ENCODE data around the gene SLC45A2.
A peak's percentile ranks its signal among the peaks of the same experiment; 100 is the strongest.

SLC45A2 gene

DNA sequence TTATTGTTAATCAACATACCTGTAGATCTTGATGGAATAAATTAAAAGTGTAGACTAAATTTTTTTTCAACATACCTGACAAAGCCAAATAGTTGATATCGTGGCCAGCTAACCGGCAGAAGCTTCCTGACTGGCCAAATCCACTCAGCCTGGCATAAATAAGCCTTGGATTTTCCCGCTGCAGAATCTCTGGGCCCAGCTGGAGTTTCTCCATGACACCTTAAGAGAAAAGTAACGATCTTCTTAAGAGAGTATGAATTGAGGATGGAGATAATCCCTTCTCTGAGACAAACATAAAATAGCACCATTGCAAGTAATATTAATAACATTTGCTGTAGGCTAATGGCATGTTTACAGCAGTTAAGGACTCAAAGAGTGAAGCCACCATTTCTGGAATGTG, 21.2 kb upstream of the SLC45A2 start:
- DNase-seq, result no peak

DNA sequence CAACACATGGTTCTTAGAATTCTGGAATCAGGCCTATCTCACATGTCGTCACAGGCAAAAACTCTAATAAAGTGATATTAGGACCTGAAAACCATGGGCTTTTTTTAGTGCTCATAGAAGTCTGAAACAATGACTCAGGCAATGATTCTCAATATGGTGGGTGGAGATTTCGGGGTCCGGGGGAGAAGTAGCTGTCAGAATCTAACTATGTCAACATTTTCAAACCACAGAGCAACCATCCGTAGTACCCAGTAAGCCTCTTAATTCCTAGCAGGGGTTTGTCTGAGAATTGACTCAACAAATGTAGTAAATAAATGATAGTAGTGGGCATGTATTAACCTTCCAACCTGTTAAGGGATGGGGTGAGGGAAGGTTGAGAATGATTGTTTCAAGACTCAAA, 20.7 kb upstream of the SLC45A2 start:
- DNase-seq, result no peak

DNA sequence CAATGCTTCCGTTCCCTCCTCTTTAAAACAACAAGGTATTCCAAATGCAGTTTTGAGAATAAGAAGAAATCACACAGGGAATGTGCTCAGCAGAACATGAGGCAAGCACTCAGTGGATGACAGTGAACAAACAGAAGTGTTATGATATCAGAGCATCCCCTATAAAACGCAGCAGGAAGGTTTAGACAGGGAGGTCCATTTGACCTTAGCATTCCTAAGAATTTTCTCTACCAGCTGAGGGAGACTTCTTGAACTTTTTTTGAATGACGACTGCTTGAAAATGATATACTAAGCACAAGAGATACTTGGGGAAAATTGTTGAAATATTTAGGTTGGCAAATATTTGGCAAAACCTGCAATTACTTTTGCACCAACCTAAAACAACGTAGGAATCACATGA, 19.4 kb upstream of the SLC45A2 start:
- no peak for DNase-seq

DNA sequence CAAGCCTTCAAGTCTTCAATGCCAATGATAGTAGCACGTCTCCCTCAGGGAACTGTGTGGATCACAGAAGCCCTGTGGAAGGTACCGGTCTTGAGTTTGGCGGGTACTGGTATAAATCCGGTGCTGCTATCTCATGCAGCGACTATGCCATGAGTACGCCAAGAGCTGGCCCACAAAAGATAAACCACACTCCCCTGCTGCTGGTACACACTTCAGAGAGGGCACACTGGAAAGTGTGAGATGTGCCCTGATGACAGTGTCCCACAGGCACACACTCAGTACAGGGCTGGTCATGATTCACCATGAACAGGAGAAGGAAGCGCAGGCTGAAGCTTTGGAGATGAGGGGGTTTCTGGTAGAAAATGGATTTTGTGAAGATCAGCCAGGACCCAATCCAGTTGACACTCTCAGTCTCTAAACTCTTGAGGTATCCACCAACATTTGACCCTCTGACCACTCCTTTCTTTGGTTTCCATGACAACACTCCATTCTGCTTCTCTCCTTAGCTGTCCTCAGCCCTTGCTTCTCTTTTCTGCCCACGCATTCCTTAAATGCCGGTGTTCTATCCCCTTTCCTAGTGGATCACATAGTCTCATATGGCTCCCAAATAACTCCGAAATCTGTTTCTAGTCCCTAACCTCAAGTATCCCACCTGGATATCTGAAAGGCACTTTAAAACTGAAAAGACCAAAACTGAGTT, 18.3 kb upstream of the SLC45A2 start:
- no peak for DNase-seq

DNA sequence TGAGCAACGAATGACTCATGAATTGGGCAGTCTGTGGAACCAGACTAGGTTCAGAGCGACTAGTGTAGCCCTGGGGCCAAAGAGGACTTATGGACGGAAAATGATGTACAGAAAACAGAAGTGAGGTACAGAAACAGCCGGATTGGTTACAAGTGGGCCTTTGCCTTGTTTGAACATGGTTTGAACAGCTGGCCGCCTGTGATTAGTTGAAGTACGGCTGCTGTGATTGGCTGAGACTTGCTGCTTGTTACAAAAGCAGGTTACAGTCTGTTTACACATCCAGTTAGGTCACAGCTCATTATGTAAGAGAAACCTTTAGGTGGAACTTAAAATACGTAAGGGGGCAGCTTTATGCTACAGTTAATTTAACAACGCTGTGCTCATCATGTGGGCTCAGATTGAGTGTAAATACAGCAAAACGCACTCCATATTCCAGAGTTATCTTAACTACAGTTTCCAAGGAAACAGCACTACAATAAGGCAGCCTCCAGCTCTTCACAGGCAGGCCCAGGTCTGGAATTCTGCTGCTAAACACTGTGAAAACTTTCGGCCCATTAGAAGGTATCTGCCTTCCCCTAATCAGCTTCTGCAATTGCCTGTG, 16.8 kb upstream of the SLC45A2 start:
- DNase-seq, result no peak

DNA sequence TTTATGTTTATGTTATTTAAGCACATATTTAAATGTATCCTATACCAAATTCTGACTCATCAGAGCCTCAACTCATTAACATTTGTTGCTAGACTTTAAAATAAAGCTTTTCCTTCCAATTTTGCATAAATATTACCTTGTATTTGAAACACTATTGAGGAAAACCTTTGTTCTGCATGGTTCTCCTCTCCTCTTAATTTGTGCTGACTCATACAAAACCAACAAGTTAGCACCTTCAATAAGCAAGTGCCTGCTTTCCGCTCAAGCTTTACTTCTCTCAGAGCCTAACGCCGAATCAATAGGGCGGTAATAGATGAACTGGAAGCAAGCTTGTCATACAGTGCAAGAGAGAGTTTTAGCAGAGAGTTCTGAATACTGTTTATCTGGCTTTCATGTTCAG, 15.5 kb upstream of the SLC45A2 start:
- no peak for DNase-seq

DNA sequence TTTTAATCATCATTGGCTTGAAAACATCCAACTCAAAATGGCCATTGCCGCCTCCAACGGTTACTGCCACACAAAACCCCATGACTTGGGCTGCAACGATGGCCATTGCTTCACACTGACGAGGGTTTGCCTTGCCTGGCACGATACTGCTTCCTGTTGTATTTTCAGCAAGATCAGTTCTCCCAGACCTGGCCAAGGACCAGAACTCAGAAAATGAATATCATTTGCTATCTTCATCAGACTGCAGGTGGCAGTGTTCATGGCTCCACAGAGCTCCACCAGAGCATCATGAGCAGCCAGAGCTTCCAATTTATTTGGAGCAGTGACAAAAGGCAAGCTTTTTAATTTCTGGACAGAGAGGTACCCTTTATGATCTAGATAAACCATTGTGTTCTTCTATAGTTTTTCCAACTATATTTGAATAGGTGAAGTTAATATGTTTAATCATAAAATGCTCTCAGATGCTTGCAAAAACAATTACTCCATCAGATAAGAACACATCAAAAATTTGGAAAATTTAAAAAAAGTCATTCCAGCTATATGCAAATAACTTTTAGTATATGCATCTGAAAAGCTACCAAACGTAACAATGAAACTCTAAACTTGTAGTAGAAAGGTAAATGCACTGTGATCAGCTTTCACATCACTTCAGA, 13.0 kb upstream of the SLC45A2 start:
- peak; percentile 8 for DNase-seq

DNA sequence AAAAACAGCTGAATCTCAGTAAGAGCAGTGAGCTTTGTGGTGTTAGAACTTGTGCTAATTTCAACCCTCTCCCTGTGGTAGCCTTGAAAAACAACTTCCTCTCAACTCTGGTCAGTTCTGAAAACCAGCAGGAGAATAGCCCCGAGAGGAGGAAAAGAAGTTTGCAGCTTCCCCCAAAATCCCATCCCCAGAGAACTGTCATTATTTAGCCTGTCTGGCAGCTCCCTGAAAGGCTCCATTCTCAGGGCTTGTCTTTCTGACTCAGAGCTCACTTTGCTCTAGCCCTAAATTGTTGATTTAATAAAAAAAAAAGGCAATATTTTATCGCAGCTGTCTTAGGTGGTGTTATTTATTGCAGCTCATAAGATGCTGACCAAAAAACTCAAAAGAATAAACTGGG, 11.4 kb upstream of the SLC45A2 start:
- DNase-seq, result no peak

DNA sequence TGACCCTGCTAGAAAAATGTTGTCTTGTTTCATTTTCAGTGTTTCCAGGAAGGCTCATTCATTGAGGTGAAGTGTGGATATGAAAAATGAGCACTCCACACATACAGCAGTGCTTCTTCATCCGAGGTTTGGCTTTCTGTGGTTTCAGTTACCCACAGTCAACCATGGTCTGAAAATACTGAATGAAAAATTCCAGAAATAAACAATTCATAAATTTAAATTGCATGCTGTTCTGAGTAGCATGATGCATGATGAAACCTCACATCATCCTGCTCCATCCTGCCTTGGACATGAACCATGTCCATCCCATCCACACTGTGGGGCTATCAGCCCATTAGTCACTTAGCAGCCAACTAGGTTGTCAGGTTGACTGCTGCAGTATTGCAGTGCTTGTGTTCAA, 10.4 kb upstream of the SLC45A2 start:
- no peak for DNase-seq

DNA sequence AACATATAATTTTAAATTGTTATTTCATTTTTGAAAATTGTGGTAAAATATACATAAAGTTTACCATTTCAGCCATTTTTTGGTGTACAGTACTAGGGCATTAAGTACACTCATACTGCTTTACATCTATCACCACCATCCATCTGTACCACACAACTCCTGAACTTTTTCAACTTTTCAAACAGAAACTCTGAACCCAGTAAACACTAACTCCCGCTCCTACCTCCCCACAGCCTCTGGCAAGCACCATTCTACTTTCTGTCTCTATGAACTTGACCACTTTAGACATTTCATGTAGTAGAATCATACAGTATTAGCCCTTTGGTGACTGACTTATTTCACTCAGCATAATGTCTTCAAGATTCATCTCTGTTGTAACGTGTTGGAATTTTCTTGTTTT, 8.4 kb upstream of the SLC45A2 start:
- DNase-seq, result no peak

DNA sequence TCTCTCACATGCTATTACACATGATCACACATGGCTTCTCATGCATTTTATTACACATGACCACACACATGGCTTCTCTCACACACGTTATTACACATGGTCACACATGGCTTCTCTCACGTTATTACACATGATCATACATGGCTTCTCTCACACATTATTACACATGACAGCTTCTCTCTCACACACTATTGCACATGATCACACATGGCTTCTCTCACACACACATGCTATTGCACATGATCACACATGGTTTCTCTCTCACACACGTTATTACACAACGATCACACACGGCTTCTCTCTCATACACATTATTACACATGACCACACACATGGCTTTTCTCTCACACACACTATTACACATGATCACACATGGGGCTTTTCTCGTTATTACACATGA, 954 bp upstream of the SLC45A2 start:
- DNase-seq, result no peak

DNA sequence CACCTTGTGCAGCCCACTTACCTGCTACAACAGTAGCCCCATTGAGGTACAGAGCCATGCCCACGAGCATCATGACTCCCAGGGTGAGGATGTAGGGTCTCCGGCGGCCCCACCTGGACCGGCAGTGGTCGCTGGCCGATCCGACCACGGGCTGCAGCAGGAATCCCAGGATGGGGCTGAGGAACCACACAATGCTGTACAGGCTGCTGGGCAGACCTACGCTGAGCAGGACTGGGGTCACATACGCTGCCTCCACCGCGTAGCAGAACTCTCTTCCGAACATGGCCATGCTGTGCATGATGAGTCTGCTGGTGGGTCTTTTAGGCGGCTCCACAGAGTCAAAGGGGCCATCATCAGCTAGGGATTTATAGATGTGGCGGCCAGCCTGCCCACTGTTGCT, 315 bp downstream of the SLC45A2 start:
- no peak for DNase-seq

DNA sequence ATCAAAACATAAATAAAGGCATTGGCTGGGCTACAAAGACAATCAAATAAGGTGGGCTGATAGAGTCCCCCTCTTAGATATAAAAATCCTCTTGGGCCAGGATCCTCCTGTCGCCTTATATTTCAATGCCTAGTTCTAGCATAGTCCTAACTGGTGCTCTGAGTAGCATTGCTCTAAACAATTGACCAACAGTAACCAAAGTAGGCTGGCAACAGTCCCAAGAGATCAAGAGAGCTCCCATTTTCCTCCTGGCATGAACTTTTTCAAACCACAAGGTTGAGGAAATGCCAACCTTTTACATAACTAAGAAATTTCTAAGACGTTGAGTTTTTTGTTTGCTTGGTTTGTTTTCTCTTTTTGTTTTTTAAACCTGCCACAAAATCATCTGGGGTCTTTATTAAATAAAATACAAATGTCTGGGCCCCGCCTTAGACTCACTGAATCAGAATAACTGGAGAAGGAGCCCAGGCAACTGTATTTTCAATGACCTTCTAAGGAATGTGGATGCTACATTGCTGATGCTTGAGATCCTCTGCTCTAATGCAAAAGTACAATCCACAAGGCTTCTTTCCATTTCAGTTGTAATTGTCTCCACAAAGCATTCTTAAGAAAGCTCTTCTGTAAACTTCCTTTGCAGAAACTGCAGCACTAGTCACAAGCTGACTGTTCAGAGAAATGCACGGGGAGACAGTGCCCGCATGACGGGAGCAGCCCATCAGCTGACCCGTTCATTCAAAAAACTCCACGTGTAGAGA, 2.9 kb downstream of the SLC45A2 start:
- no peak for DNase-seq

DNA sequence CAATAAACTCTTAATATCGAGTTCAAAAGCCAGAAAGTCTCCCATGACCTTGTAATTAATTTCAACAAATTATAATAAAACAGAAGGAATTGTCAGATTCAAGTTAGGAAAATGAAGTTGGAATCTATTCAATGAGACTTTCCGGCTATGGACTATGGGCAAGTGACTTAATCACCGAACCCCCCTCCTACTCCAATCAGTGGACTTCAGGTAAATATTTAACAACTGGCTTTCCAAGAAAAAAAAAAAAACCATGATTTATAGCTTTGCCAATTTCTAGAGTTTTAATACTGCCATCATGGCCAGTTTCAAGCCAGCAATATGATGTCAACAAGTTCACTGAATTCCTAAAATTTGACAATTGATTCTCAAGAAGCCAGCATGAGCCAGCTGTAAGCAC, 4.5 kb downstream of the SLC45A2 start:
- DNase-seq, result no peak

DNA sequence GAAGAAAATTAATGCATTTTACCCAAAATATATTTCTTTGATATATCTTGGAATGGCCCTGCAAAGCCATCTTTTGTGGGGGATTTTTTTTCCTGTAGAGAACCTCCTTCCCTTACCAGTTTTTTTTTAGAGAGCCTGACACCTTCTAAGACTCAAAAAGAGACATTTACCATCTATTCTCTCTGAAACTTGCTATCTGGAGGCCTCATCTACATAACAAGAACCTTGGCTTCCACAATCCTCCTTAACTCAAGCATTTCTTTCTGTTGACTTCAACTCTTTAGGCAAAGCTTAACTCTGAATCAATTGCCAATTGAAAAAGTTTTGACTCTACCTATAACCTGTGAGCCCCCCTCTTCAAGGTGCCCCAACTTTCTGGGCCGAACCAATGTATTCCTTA, 6.2 kb downstream of the SLC45A2 start:
- DNase-seq, result no peak

DNA sequence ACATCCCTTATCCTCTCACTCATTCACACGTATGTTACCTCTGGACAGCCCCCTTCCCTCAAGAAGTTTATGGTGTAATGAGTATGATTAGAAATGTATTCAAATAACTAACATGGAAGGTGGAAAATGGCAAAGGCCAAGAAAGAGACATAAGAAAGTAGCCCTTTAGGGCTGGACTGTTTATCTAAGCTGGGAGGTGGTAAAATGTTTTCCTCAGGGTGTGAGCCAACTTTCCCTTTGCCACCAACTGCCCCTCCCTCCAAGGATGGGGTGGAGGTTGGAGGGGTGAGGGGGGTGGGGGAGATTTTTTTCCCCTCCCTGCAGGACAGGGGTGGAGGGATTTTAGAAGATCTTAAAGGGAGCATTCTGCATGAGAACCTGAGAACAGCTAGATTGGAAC, 8.2 kb downstream of the SLC45A2 start:
- DNase-seq, result no peak

DNA sequence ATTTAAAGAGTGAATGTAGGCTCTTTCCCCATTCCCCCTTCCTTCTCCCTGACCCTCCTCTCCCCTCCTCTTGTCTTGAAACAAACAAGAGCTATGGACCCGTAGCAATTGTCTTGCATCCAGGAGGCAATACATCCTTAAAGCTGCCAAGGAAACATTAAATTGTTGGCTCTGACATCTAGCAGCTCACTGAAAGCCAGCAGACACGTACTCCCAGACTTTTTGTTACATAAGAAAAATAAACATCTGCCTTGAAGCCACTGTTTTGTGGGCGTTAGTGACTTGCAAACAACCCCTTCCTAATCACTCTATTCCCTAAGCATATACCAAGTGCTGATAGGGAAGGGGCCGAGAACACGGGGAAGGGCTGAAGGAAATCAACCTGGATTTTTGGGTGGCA, 8.6 kb downstream of the SLC45A2 start:
- no peak for DNase-seq

DNA sequence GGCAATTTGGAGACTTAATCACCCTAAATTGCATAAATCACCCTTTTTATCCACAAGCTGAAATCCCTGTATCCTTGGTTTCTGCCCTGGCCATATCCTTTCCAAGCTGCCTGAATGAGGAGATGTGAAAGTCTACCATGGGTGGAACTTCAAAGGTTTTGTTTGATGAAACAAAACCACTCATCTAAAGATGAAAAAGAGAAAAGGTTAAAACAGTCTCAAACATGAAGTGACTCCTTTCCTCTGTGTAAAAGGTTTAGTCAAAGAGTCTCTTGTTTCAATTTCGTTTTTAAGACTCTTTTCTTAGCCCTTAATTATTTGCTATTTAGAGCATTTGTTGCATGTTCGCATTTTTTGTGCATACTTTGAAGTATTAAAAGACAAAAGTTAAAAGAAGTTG, 11.2 kb downstream of the SLC45A2 start:
- no peak for DNase-seq

DNA sequence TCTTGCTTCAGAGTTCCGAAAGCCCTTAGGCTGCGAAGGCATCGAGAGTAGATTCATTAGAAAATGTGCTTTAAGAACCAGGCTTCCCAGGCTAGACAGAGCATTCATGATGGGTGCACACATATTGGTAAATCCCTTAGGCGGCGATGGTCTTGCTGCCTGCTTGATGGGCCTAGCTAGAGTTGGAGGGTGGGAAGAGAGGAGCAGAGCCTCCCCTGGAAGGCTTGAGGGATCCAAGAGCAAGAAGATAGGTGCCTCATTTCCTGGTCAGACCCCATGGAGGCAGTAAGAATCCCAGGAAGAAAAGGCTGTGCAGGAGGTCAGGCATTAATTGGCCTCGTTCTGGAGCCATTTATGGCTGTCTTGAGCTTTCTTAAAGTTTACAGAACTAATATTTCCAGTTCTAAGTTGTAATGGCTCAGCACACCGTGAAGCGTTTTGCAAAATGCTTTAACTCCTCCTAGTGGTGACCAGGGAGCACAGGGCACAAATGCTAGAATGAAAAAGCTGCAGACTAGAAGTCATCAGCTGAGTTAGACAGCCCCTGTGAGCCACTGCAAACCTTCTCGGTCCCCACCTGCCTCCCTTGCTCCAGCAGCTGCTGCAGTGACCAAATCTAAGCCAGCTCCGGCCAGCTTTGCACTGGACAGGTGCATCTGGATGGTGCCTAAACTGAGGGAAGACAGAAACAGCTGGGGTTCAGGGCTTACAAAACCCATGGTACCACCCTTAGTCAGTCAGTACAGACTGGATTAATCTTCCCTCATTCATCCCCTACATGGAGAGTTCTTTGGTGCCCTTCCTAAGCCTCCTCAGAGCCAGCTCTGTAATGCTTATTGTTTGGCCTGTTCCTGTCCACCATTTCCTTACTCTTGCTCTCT, 14.7 kb downstream of the SLC45A2 start:
- DNase-seq, result no peak

DNA sequence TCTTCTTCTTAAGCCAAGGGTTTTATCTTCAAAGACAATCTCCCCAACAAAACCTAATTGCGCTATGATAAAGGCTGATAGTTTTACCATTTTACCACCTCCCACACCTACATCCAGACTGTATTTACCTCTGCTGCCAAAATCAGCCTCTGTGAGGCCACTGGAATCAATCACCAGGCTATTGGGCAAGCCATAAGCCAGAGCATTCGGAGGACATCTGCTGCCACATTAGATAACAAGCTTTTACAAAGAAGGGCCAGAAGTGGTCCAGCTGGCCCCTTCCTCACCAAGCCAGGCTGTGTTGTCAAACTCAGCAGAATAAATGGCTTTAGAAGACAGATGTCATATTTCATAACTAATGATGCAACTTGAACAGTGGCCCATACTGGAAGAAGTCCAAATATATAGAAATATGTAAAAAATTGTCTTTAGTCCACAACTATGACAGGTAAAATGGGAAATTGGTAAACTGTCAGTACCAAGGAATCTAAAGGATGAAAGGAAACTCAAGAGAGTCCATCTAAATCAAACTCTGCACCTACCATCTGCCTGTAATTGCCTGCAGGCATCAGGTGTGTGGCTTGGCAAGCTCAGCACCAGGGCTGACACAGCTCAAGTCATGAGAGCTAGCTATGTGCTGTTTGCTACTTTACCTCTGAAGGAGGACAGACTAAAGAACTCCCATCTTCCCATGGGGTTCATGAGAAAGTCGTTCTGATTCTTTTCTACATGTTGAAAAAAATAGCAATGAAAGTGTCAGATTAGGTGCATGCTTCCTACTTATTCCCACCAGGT, 16.1 kb downstream of the SLC45A2 start:
- no peak for DNase-seq

DNA sequence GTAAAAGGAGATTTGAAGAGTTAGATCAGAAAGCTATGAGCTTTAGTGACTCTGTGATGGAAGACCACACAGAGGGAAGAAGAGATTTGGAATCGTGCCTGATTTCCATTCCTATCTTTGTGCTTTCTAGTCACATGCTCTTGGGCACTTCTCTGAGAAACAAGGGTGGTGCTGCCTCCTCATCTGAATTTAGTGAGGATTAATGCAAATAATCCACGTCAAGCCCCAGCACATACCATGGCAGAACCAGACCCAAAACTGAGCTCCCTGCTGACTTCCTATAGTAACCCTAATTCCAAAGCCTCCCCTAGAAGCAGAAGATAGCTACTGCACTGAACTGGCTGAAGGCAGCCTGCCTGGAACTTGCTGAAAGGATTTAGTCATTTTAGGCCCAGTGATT, 17.7 kb downstream of the SLC45A2 start:
- no peak for DNase-seq

DNA sequence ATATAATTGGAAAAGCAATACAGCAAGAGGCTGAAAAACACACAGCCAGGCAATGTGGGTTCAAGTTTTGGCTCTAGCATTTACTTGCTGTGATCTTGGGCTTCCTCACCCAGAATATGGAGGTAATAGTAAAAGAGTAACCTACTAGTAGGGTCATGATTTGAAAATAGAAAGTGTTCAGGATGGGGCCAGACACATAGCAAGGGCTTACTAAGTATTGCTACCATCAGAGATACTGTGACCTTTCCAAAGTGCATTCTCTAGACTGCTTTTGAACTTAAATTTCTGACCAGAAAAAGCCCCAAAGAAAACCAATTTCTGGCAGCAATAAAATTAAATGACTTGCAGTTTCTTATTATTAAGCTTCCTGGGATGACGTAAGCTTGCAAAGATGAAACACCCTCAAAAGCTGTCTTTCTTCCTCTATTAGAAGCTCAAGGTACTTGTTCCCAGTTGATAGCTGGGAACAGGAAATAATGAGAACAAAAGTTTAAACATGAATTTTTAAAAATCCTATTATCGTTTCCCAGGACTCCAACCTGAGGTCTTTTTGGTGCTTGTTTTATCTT, 20.3 kb downstream of the SLC45A2 start:
- no peak for DNase-seq
